ENCODE data around the gene ECEL1. TPM values are rescaled to one million over a fixed set of nuclear protein-coding genes. Genes with fewer than 3 reads are reported as not detected.
A peak's percentile ranks its signal among the peaks of the same experiment; 100 is the strongest.

The ECEL1 gene
- total and polyA plus RNA-seq, 5 donors from 2014 or later, result not detected

DNA sequence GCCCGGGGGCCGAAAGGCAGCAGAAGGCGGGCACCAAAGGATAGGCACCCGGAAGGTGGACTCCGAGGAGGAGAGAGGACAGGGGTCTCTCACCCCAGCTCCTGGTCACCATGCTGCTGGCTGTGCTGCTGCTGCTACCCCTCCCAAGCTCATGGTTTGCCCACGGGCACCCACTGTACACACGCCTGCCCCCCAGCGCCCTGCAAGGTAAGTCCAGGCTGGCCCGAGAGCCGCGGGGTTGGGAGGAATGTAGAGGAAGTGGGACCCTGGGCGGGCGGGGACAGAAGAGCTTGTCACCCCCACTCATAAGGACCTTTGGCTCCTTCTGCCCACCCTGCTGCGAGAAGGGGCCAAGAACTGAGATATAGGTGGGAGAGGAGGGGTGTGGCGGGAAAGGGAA lies 32.9 kb upstream of the ECEL1 start:
- H3K36me3 Mint-ChIP-seq, result no peaks in the 10 kb centered on the region
- H3K27ac ChIP-seq (ENCODE audit: insufficient read depth, low read length, poor library complexity, severe bottlenecking), result no peak overlapping the region
- DNase-seq, result no peak
- peaks cover 0 to 11% (median under 1%) of the 10 kb centered on the region in 4 donors for H3K4me1 Mint-ChIP-seq
- no peak overlapping the region for H3K4me3 ChIP-seq (ENCODE audit: low read depth, low read length)
- H3K4me1 ChIP-seq (ENCODE audit: control insufficient read depth, insufficient read depth, low read length, poor library complexity, severe bottlenecking), result peaks cover 22% of the 10 kb centered on the region
- H3K27ac Mint-ChIP-seq, result no peak overlapping the region
- peaks cover 3% of the 10 kb centered on the region for H3K27me3 ChIP-seq (ENCODE audit: control insufficient read depth, insufficient read depth, low read length)
- H3K27me3 Mint-ChIP-seq, result peaks cover 46% of the 10 kb centered on the region
- no peaks in the 10 kb centered on the region for H3K9me3 ChIP-seq (ENCODE audit: control insufficient read depth in 2 of 2, low read length in 2 of 2)
- no peaks in the 10 kb centered on the region for H3K36me3 ChIP-seq (ENCODE audit: control insufficient read depth, insufficient read depth, low read length)
- H3K4me3 Mint-ChIP-seq, result no peak overlapping the region
- no peaks in the 10 kb centered on the region for H3K9me3 Mint-ChIP-seq
- ATAC-seq (ENCODE audit: low read depth in 2 of 2), result no peak

DNA sequence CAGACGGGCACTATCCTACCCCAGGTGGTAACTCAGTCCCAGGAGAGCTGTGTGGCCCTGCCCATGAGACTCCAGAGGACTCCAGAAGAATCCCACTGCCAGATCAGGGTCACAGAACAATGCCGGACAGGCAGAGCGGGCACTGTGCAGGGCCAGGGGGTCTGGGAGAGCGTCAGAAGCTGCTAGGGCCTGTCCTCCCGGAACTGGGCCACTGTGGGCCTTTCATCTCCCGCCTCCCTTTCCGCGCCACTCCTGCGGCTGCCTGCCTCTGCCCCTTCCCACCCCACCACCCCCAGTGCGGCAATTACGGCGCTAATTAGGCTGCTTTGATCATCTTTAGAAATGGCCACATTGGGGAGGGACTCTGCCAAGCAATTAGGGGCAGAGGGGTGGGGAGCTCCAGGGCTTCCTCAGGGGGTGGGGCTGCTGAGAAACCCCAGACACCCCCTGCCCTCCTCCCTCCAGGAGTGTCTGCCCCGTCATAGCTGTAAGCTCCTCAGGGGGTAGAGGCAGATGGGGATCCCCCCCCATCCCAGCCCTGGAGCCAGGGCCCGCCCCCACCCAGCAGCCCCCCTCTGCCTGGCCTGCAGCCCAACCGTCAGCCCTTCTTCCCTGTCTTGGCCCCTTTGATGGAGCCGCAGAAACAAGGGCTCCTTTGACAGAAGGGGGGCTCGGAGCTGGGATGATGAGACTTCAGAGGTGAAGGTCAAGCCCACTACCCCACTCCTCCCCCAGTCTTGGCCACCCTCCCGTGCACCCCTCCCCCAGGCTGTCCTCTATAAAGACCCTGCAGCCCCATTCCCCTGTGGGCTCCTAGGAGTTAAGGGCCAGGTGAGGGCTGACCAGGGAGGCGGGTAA lies 32.2 kb upstream of the ECEL1 start, which contains the start of gene PRSS56:
TSS of gene PRSS56 (plus strand) at position 808 of the 858 bp plus-strand sequence. CDS start 211 bp downstream, outside the sequence.
- no peak within 1 kb of the TSS for H3K27ac Mint-ChIP-seq
- peak within 1 kb of the TSS in 1 of 4 donors; percentile 1 for H3K4me3 Mint-ChIP-seq
- H3K9me3 Mint-ChIP-seq, result no peaks in the 10 kb centered on the region
- DNase-seq (no peak), ATAC-seq (ENCODE audit: low read depth in 2 of 2) (no peak)
- peaks cover 46% of the 10 kb centered on the region for H3K27me3 Mint-ChIP-seq
- H3K4me1 Mint-ChIP-seq, result peaks cover 0 to 11% (median under 1%) of the 10 kb centered on the region in 4 donors
- H3K9me3 ChIP-seq (ENCODE audit: control insufficient read depth in 2 of 2, low read length in 2 of 2), result no peaks in the 10 kb centered on the region
- H3K27me3 ChIP-seq (ENCODE audit: control insufficient read depth, insufficient read depth, low read length), result peaks cover 3% of the 10 kb centered on the region
- no peaks in the 10 kb centered on the region for H3K36me3 Mint-ChIP-seq
- no peak within 1 kb of the TSS for H3K4me3 ChIP-seq (ENCODE audit: low read depth, low read length)
- no peak within 1 kb of the TSS for H3K27ac ChIP-seq (ENCODE audit: insufficient read depth, low read length, poor library complexity, severe bottlenecking)
- H3K4me1 ChIP-seq (ENCODE audit: control insufficient read depth, insufficient read depth, low read length, poor library complexity, severe bottlenecking), result peaks cover 22% of the 10 kb centered on the region
- no peaks in the 10 kb centered on the region for H3K36me3 ChIP-seq (ENCODE audit: control insufficient read depth, insufficient read depth, low read length)

DNA sequence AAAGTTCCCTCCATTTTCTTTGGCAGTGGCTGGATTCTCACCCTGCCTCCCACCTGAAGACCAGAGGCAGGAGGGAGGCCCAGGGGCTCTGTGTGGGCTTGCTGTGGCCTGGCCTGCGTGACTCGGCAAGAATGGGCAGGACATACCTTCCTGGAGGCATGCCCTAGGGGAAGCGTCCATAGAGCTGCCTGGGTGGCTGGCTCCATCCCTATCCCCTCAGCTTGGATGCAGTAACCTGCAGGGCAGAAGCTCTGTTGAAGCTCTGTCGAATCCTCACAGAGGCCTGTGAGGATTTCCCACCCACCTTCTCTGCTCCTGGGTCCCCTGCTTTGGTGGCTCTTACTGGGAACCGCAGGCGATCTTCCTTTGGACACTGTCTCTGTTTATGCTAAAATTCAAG lies 31.2 kb upstream of the ECEL1 start:
- ATAC-seq (ENCODE audit: low read depth in 2 of 2), result no peak
- H3K27ac ChIP-seq (ENCODE audit: insufficient read depth, low read length, poor library complexity, severe bottlenecking), result no peak overlapping the region
- H3K27ac Mint-ChIP-seq, result no peak overlapping the region
- no peaks in the 10 kb centered on the region for H3K9me3 Mint-ChIP-seq
- H3K9me3 ChIP-seq (ENCODE audit: control insufficient read depth in 2 of 2, low read length in 2 of 2), result no peaks in the 10 kb centered on the region
- H3K4me1 ChIP-seq (ENCODE audit: control insufficient read depth, insufficient read depth, low read length, poor library complexity, severe bottlenecking), result peaks cover 17% of the 10 kb centered on the region
- peaks cover 0 to 7% (median under 1%) of the 10 kb centered on the region in 4 donors for H3K4me1 Mint-ChIP-seq
- H3K27me3 ChIP-seq (ENCODE audit: control insufficient read depth, insufficient read depth, low read length), result peaks cover 3% of the 10 kb centered on the region
- no peak overlapping the region for H3K4me3 Mint-ChIP-seq
- peaks cover 44% of the 10 kb centered on the region for H3K27me3 Mint-ChIP-seq
- no peaks in the 10 kb centered on the region for H3K36me3 Mint-ChIP-seq
- no peak overlapping the region for H3K4me3 ChIP-seq (ENCODE audit: low read depth, low read length)
- H3K36me3 ChIP-seq (ENCODE audit: control insufficient read depth, insufficient read depth, low read length), result no peaks in the 10 kb centered on the region
- DNase-seq, result no peak

DNA sequence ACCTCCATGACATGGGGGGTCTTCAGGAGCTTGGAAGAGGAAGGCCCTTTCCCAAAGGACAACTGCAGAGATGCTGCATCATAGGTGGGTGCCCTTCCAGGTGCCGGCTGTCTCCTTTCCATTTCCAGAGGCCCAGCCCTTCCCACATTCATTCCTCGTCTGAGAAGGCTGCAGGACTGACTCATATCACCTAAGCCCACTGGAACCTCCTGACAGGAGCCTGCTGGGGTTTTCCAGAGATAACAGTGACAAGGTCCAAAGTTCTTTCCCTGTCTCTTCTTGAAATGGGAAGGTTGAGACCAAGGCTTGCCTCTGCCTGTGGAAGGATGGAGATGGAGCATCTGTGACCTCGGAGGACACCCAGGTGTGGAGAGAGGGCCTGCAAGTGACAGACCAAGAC lies 28.9 kb upstream of the ECEL1 start:
- Mint-ChIP-seq H3K4me3 (no peak overlapping the region), H3K27ac (no peak overlapping the region), H3K4me1 (peaks cover 0 to 2% (median under 1%) of the 10 kb centered on the region in 4 donors), H3K27me3 (peaks cover 41% of the 10 kb centered on the region), H3K36me3 (no peaks in the 10 kb centered on the region), H3K9me3 (no peaks in the 10 kb centered on the region)
- H3K9me3 ChIP-seq (ENCODE audit: control insufficient read depth in 2 of 2, low read length in 2 of 2), result no peaks in the 10 kb centered on the region
- no peak for ATAC-seq (ENCODE audit: low read depth in 2 of 2)
- no peaks in the 10 kb centered on the region for H3K36me3 ChIP-seq (ENCODE audit: control insufficient read depth, insufficient read depth, low read length)
- no peaks in the 10 kb centered on the region for H3K27me3 ChIP-seq (ENCODE audit: control insufficient read depth, insufficient read depth, low read length)
- DNase-seq, result no peak
- no peak overlapping the region for H3K27ac ChIP-seq (ENCODE audit: insufficient read depth, low read length, poor library complexity, severe bottlenecking)
- H3K4me3 ChIP-seq (ENCODE audit: low read depth, low read length), result no peak overlapping the region
- H3K4me1 ChIP-seq (ENCODE audit: control insufficient read depth, insufficient read depth, low read length, poor library complexity, severe bottlenecking), result no peaks in the 10 kb centered on the region

DNA sequence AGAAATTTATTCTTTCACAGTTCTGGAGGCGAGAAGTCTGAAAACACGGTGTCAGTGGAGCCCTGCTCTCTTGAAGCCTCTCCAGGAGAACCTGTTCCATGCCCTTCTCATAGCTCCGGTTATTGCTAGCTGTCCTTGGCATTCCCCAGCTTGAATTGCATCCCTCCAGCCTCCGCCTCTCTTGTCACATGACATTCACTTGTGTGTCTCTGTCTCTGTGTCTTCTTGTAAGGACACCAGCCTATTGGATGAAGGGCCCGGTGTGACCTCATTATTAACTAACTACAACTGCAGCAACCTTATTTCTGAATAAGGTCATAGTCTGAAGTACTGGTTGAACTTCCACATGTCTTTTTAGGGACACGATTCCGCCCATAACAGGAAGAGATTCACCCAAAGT lies 28.0 kb upstream of the ECEL1 start:
- no peak for DNase-seq
- Histone ChIP-seq H3K27ac (ENCODE audit: insufficient read depth, low read length, poor library complexity, severe bottlenecking) (no peak overlapping the region), H3K36me3 (ENCODE audit: control insufficient read depth, insufficient read depth, low read length) (no peaks in the 10 kb centered on the region), H3K27me3 (ENCODE audit: control insufficient read depth, insufficient read depth, low read length) (no peaks in the 10 kb centered on the region), H3K4me1 (ENCODE audit: control insufficient read depth, insufficient read depth, low read length, poor library complexity, severe bottlenecking) (no peaks in the 10 kb centered on the region), H3K4me3 (ENCODE audit: low read depth, low read length) (no peak overlapping the region), H3K9me3 (ENCODE audit: control insufficient read depth in 2 of 2, low read length in 2 of 2) (no peaks in the 10 kb centered on the region)
- H3K27ac Mint-ChIP-seq, result no peak overlapping the region
- no peaks in the 10 kb centered on the region for H3K36me3 Mint-ChIP-seq
- H3K9me3 Mint-ChIP-seq, result no peaks in the 10 kb centered on the region
- H3K27me3 Mint-ChIP-seq, result peaks cover 32% of the 10 kb centered on the region
- H3K4me3 Mint-ChIP-seq, result no peak overlapping the region
- no peak for ATAC-seq (ENCODE audit: low read depth in 2 of 2)
- no peaks in the 10 kb centered on the region for H3K4me1 Mint-ChIP-seq

DNA sequence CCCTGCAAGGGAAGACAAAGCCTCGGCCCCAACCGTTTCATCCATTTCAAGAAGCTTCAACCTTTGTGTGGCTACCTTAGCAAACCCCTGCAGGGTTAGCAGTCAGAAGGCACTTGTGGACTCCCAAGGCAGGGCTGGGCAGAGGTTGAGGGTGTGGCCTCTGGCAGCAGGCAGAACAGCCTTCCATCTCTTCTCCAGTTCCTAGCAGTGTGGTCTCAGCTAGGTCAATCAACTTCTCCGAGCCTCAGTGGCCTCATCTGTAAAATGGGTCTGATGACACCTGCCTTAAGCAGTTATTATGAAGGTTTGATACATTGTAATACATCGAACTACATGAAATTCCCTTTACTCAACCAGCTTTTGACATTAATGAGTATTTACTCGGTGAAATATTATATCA lies 25.7 kb upstream of the ECEL1 start:
- DNase-seq, result no peak
- H3K27me3 ChIP-seq (ENCODE audit: control insufficient read depth, insufficient read depth, low read length), result no peaks in the 10 kb centered on the region
- no peaks in the 10 kb centered on the region for H3K36me3 Mint-ChIP-seq
- H3K4me1 Mint-ChIP-seq, result no peaks in the 10 kb centered on the region
- no peak overlapping the region for H3K4me3 ChIP-seq (ENCODE audit: low read depth, low read length)
- no peaks in the 10 kb centered on the region for H3K36me3 ChIP-seq (ENCODE audit: control insufficient read depth, insufficient read depth, low read length)
- H3K27ac ChIP-seq (ENCODE audit: insufficient read depth, low read length, poor library complexity, severe bottlenecking), result no peak overlapping the region
- no peak overlapping the region for H3K27ac Mint-ChIP-seq
- H3K9me3 ChIP-seq (ENCODE audit: control insufficient read depth in 2 of 2, low read length in 2 of 2), result no peaks in the 10 kb centered on the region
- H3K4me1 ChIP-seq (ENCODE audit: control insufficient read depth, insufficient read depth, low read length, poor library complexity, severe bottlenecking), result no peaks in the 10 kb centered on the region
- H3K9me3 Mint-ChIP-seq, result no peaks in the 10 kb centered on the region
- H3K4me3 Mint-ChIP-seq, result no peak overlapping the region
- peaks cover 25% of the 10 kb centered on the region for H3K27me3 Mint-ChIP-seq
- ATAC-seq (ENCODE audit: low read depth in 2 of 2), result no peak

DNA sequence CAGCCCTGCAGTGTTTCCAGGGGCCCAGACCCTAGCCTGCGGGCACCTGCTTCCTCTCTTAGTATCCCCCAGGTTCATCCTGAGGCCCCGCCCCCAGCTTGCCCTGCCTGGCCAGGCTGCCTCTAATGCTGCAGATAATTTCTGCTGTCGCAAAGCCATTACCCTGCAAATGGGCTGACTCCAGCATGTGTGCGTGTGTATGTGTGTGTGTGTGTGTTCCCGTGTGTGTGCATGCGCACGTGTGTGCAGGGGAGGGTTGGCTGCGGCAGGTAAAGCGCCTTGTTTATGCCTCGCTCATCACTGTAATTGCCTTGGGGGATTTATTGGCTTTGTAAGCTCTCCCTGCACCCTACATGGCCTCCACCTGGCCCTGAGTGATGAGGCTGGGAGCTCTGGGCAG lies 25.0 kb upstream of the ECEL1 start:
- ATAC-seq (ENCODE audit: low read depth in 2 of 2), result no peak
- Mint-ChIP-seq H3K36me3 (no peaks in the 10 kb centered on the region), H3K4me3 (no peak overlapping the region), H3K27me3 (peaks cover 25% of the 10 kb centered on the region), H3K4me1 (no peaks in the 10 kb centered on the region), H3K9me3 (no peaks in the 10 kb centered on the region), H3K27ac (no peak overlapping the region)
- Histone ChIP-seq H3K27me3 (ENCODE audit: control insufficient read depth, insufficient read depth, low read length) (no peaks in the 10 kb centered on the region), H3K9me3 (ENCODE audit: control insufficient read depth in 2 of 2, low read length in 2 of 2) (no peaks in the 10 kb centered on the region), H3K4me3 (ENCODE audit: low read depth, low read length) (no peak overlapping the region), H3K27ac (ENCODE audit: insufficient read depth, low read length, poor library complexity, severe bottlenecking) (no peak overlapping the region), H3K36me3 (ENCODE audit: control insufficient read depth, insufficient read depth, low read length) (no peaks in the 10 kb centered on the region), H3K4me1 (ENCODE audit: control insufficient read depth, insufficient read depth, low read length, poor library complexity, severe bottlenecking) (no peaks in the 10 kb centered on the region)
- DNase-seq, result no peak

DNA sequence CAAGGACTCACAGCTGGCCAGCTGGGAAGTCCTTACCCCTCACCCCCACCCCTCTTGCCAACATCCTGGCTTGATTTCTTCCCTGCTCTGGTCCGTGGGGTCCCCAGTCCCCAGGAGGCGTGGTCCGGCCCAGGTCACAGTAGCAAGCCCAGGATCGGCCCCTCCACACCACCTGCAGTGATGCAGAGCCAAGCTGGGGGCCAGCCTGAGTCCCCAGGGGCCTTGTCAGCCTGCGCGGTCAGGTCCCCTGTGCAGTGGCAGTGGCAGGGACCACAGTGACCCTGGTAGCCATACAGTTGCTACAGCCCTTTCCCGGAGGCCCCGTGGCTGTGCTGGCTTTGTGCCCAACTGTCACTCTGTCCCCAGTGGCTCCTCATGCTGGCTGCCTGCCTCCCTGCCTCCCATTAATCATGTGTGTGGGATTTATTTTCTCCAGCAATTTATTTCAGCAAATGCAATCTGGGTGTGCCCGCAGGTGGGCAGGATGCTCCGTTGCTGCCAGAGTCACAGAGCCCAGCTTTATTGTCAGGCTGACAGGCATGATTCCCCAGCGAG lies 23.8 kb upstream of the ECEL1 start:
- Mint-ChIP-seq H3K4me3 (no peak overlapping the region), H3K4me1 (no peaks in the 10 kb centered on the region), H3K27ac (no peak overlapping the region), H3K27me3 (peaks cover 15% of the 10 kb centered on the region), H3K36me3 (no peaks in the 10 kb centered on the region), H3K9me3 (no peaks in the 10 kb centered on the region)
- DNase-seq, result no peak
- Histone ChIP-seq H3K9me3 (ENCODE audit: control insufficient read depth in 2 of 2, low read length in 2 of 2) (no peaks in the 10 kb centered on the region), H3K4me1 (ENCODE audit: control insufficient read depth, insufficient read depth, low read length, poor library complexity, severe bottlenecking) (no peaks in the 10 kb centered on the region), H3K36me3 (ENCODE audit: control insufficient read depth, insufficient read depth, low read length) (no peaks in the 10 kb centered on the region), H3K27ac (ENCODE audit: insufficient read depth, low read length, poor library complexity, severe bottlenecking) (no peak overlapping the region), H3K27me3 (ENCODE audit: control insufficient read depth, insufficient read depth, low read length) (no peaks in the 10 kb centered on the region), H3K4me3 (ENCODE audit: low read depth, low read length) (no peak overlapping the region)
- no peak for ATAC-seq (ENCODE audit: low read depth in 2 of 2)

Data from CD4-positive, CD25-positive, alpha-beta regulatory T cell (primary cell).